Mesothelial cell of epicardium (in vitro differentiated cells): ENCODE measurements around the gene ACOT7. TPM values are rescaled to one million over a fixed set of nuclear protein-coding genes. Genes with fewer than 3 reads are reported as not detected.

Experiments
- DNase-seq, 2 experiments: peaks; one replicate each; pipeline ENCODE4 v3.0.0; 2021; ENCODE audit warnings: low spot score in 2 of 2; ENCODE audit not compliant: unreplicated experiment in 2 of 2
- H3K27ac Mint-ChIP-seq: 2 replicates; pipeline ENCODE4 v1.8.0; 2021; ENCODE audit warnings: mixed read lengths
- H3K27me3 Mint-ChIP-seq: 2 replicates; pipeline ENCODE4 v1.8.0; 2021; ENCODE audit warnings: low read depth, mixed read lengths
- H3K36me3 Mint-ChIP-seq: 2 replicates; pipeline ENCODE4 v1.8.0; 2021; ENCODE audit warnings: mixed read lengths
- H3K4me1 Mint-ChIP-seq: 2 replicates; pipeline ENCODE4 v1.8.0; 2021; ENCODE audit warnings: mixed read lengths
- H3K4me3 Mint-ChIP-seq: 2 replicates; pipeline ENCODE4 v1.8.0; 2021; ENCODE audit warnings: mild to moderate bottlenecking, moderate library complexity, mixed read lengths
- H3K9me3 Mint-ChIP-seq: 2 replicates; pipeline ENCODE4 v1.8.0; 2021; ENCODE audit warnings: mixed read lengths
- total RNA-seq: library from RNA; stranded (reverse); gene quantifications from 3 replicates; pipeline ENCODE4 v1.2.1, GENCODE V29; 2021
- TF ChIP-seq, protein P1 (sequence below): fragments of 200-600 bp; sonication (generic); IDR thresholded peaks from one replicate; pipeline ENCODE4 v1.5.0; 2021; ENCODE audit warnings: antibody characterized with exemption; ENCODE audit not compliant: unreplicated experiment

ACOT7 gene
- total RNA-seq, 1 donor from 2014 or later = 20.3 TPM

GRCh38 chr1:6414881-6415626 lies 21.5 kb upstream of the ACOT7 start:
- TF ChIP-seq, protein P1, sequence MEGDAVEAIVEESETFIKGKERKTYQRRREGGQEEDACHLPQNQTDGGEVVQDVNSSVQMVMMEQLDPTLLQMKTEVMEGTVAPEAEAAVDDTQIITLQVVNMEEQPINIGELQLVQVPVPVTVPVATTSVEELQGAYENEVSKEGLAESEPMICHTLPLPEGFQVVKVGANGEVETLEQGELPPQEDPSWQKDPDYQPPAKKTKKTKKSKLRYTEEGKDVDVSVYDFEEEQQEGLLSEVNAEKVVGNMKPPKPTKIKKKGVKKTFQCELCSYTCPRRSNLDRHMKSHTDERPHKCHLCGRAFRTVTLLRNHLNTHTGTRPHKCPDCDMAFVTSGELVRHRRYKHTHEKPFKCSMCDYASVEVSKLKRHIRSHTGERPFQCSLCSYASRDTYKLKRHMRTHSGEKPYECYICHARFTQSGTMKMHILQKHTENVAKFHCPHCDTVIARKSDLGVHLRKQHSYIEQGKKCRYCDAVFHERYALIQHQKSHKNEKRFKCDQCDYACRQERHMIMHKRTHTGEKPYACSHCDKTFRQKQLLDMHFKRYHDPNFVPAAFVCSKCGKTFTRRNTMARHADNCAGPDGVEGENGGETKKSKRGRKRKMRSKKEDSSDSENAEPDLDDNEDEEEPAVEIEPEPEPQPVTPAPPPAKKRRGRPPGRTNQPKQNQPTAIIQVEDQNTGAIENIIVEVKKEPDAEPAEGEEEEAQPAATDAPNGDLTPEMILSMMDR = no peak
- Mint-ChIP-seq H3K36me3 (no peaks in the 10 kb centered on the region), H3K4me1 (peaks cover 16% of the 10 kb centered on the region), H3K9me3 (no peaks in the 10 kb centered on the region), H3K27ac (no peak overlapping the region), H3K4me3 (no peak overlapping the region), H3K27me3 (peaks cover 80% of the 10 kb centered on the region)
- no peak for DNase-seq

- peaks cover 16% of the 10 kb centered on the region for H3K4me1 Mint-ChIP-seq
- peak overlapping the region; percentile 59 for H3K27ac Mint-ChIP-seq
- H3K9me3 Mint-ChIP-seq = no peaks in the 10 kb centered on the region
- H3K4me3 Mint-ChIP-seq = no peak overlapping the region
- H3K27me3 Mint-ChIP-seq = peaks cover 76% of the 10 kb centered on the region
- H3K36me3 Mint-ChIP-seq = no peaks in the 10 kb centered on the region
- no peak for DNase-seq
- TF ChIP-seq, protein P1 = no peak
These were observed 20.9 kb upstream of the ACOT7 start for GRCh38 chr1:6414443-6414844.

GRCh38 chr1:6412896-6413295 lies 19.3 kb upstream of the ACOT7 start:
- Mint-ChIP-seq H3K9me3 (no peaks in the 10 kb centered on the region), H3K27me3 (peaks cover 72% of the 10 kb centered on the region), H3K4me1 (peaks cover 16% of the 10 kb centered on the region), H3K4me3 (no peak overlapping the region), H3K36me3 (no peaks in the 10 kb centered on the region), H3K27ac (no peak overlapping the region)
- TF ChIP-seq, protein P1 = no peak
- no peak for DNase-seq

DNA sequence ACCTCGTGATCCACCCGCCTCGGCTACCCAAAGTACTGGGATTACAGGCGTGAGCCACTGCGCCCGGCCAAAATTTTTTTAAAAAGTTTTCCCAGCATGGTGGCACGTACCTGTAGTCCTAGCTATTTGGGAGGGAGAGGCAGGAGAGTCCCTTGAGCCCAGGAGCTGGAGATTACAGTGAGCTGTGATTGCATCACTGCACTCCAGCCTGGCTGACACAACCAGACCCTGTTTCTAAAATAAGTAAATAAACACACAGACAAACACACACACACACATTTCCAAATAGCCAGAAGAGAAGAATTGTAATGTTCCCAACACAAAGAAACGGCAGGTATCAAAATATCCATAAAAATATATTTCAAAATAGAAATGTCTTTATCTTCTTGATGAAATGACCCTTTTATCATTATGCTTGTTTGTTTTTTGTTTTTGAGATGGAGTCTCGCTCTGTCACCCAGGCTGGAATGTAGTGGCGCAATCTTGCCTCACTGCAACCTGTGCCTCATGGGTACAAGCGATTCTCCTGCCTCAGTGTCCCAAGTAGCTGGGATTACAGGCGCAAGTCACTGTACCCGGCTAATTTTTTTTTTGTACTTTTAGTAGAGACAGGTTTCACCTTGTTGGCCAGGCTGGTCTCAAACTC lies 16.8 kb upstream of the ACOT7 start:
- Mint-ChIP-seq H3K4me3 (no peak overlapping the region), H3K27ac (no peak overlapping the region), H3K27me3 (peaks cover 67% of the 10 kb centered on the region), H3K4me1 (peaks cover 12% of the 10 kb centered on the region), H3K9me3 (no peaks in the 10 kb centered on the region), H3K36me3 (no peaks in the 10 kb centered on the region)
- no peak for DNase-seq
- TF ChIP-seq, protein P1 = no peak

GRCh38 chr1:6409733-6410132 lies 16.2 kb upstream of the ACOT7 start:
- H3K27me3 Mint-ChIP-seq = peaks cover 67% of the 10 kb centered on the region
- H3K9me3 Mint-ChIP-seq = no peaks in the 10 kb centered on the region
- peaks cover 6% of the 10 kb centered on the region for H3K4me1 Mint-ChIP-seq

More at GRCh38 chr1:6409733-6410132, 16.2 kb upstream of the ACOT7 start:
- Mint-ChIP-seq H3K27ac (no peak overlapping the region), H3K36me3 (no peaks in the 10 kb centered on the region), H3K4me3 (no peak overlapping the region)
- DNase-seq = no peak
- TF ChIP-seq, protein P1 = no peak
